Smooth muscle cell of the brain vasculature (primary cell): ENCODE data around the gene CYP2J2.
"Not testable (repeated sequence)": the region's sequence is repeated elsewhere in the genome, so short reads cannot be mapped to it uniquely, and the experiment has no call there.

ENCODE experiments used
- DNase-seq: peaks from one replicate; pipeline ENCODE4 v3.0.0-alpha.2; 2012; ENCODE audit warnings: low read depth, low spot score

Gene CYP2J2

GRCh38 chr1:59926381-59927123, at the start of gene CYP2J2:
Gene CYP2J2 (minus strand): TSS chr1:59926773. CDS start chr1:59926746, 27 bp downstream.
- DNase-seq = no peak

- DNase-seq = no peak
Observed at GRCh38 chr1:59973719-59974118, 47.1 kb upstream of the CYP2J2 start.

- DNase-seq = no peak
Observed at GRCh38 chr1:59972216-59972927, 45.8 kb upstream of the CYP2J2 start.

GRCh38 chr1:59971464-59971911, 44.9 kb upstream of the CYP2J2 start:
- DNase-seq = peak; percentile 32

GRCh38 chr1:59969542-59970175, 43.1 kb upstream of the CYP2J2 start:
- DNase-seq = not testable (repeated sequence)

GRCh38 chr1:59968746-59969145, 42.2 kb upstream of the CYP2J2 start:
- not testable (repeated sequence) for DNase-seq

GRCh38 chr1:59967780-59968179, 41.2 kb upstream of the CYP2J2 start:
- no peak for DNase-seq

GRCh38 chr1:59967141-59967697, 40.6 kb upstream of the CYP2J2 start:
- no peak for DNase-seq

- no peak for DNase-seq
Observed at GRCh38 chr1:59952065-59952464, 25.5 kb upstream of the CYP2J2 start.

GRCh38 chr1:59949648-59950047, 23.1 kb upstream of the CYP2J2 start:
- no peak for DNase-seq

- no peak for DNase-seq
Observed at GRCh38 chr1:59948990-59949389, 22.4 kb upstream of the CYP2J2 start.

GRCh38 chr1:59947047-59947938, 20.7 kb upstream of the CYP2J2 start:
- no peak for DNase-seq

GRCh38 chr1:59945790-59946189, 19.2 kb upstream of the CYP2J2 start:
- no peak for DNase-seq

GRCh38 chr1:59939393-59939792, 12.8 kb upstream of the CYP2J2 start:
- DNase-seq = no peak

- no peak for DNase-seq
Observed at GRCh38 chr1:59937636-59938210, 11.2 kb upstream of the CYP2J2 start.

GRCh38 chr1:59936358-59936821, 9.8 kb upstream of the CYP2J2 start:
- no peak for DNase-seq

GRCh38 chr1:59928996-59929395, 2.4 kb upstream of the CYP2J2 start:
- no peak for DNase-seq

GRCh38 chr1:59927213-59927612, 640 bp upstream of the CYP2J2 start:
- no peak for DNase-seq

GRCh38 chr1:59924653-59925052, 1.9 kb downstream of the CYP2J2 start:
- DNase-seq = no peak

GRCh38 chr1:59921258-59921899, 5.2 kb downstream of the CYP2J2 start:
- not testable (repeated sequence) for DNase-seq
